ENCODE data around the gene RIN2. TPM values are rescaled to one million over a fixed set of nuclear protein-coding genes. Genes with fewer than 3 reads are reported as not detected.
"Not testable (repeated sequence)": the region's sequence is repeated elsewhere in the genome, so short reads cannot be mapped to it uniquely, and the experiment has no call there.

RIN2 gene
- total RNA-seq, 1 donor from 2014 or later = 92.9 TPM

GRCh38 chr20:19737025-19737424, 21.0 kb upstream of the RIN2 start:
- peak in 1 of 2 donors; percentile 17 for DNase-seq (ENCODE audit: low read depth in 2 of 2)

GRCh38 chr20:19738951-19739350, 19.1 kb upstream of the RIN2 start:
- DNase-seq (ENCODE audit: low read depth in 2 of 2) = no peak

- no peak for DNase-seq (ENCODE audit: low read depth in 2 of 2)
Measured at GRCh38 chr20:19739351-19739750, 18.7 kb upstream of the RIN2 start.

GRCh38 chr20:19740512-19740911, 17.5 kb upstream of the RIN2 start:
- DNase-seq (ENCODE audit: low read depth in 2 of 2) = no peak

GRCh38 chr20:19741924-19742323, 16.1 kb upstream of the RIN2 start:
- no peak for DNase-seq (ENCODE audit: low read depth in 2 of 2)

GRCh38 chr20:19742974-19743639, 15.0 kb upstream of the RIN2 start:
- DNase-seq (ENCODE audit: low read depth in 2 of 2) = no peak

- DNase-seq (ENCODE audit: low read depth in 2 of 2) = no peak
Measured at GRCh38 chr20:19743640-19743995, 14.4 kb upstream of the RIN2 start.

- DNase-seq (ENCODE audit: low read depth in 2 of 2) = no peak
Measured at GRCh38 chr20:19745106-19745505, 13.0 kb upstream of the RIN2 start.

GRCh38 chr20:19745584-19745983, 12.5 kb upstream of the RIN2 start:
- DNase-seq (ENCODE audit: low read depth in 2 of 2) = no peak

- DNase-seq (ENCODE audit: low read depth in 2 of 2) = no peak
Measured at GRCh38 chr20:19746396-19746795, 11.7 kb upstream of the RIN2 start.

GRCh38 chr20:19747903-19748302, 10.2 kb upstream of the RIN2 start:
- DNase-seq (ENCODE audit: low read depth in 2 of 2) = no peak

- DNase-seq (ENCODE audit: low read depth in 2 of 2) = no peak
Measured at GRCh38 chr20:19748681-19749080, 9.4 kb upstream of the RIN2 start.

- no peak for DNase-seq (ENCODE audit: low read depth in 2 of 2)
Measured at GRCh38 chr20:19749618-19750071, 8.4 kb upstream of the RIN2 start.

- no peak for DNase-seq (ENCODE audit: low read depth in 2 of 2)
Measured at GRCh38 chr20:19750101-19750606, 7.9 kb upstream of the RIN2 start.

GRCh38 chr20:19750907-19751636, 7.0 kb upstream of the RIN2 start:
- no peak for DNase-seq (ENCODE audit: low read depth in 2 of 2)

- DNase-seq (ENCODE audit: low read depth in 2 of 2) = not testable (repeated sequence)
Measured at GRCh38 chr20:19754201-19754600, 3.9 kb upstream of the RIN2 start.

- no peak for DNase-seq (ENCODE audit: low read depth in 2 of 2)
Measured at GRCh38 chr20:19756761-19757486, 1.1 kb upstream of the RIN2 start.

- peak; percentile 43 to 89 for DNase-seq (ENCODE audit: low read depth in 2 of 2)
Measured at GRCh38 chr20:19757487-19758132, 448 bp upstream of the RIN2 start.

- peak in 1 of 2 donors; percentile 29 for DNase-seq (ENCODE audit: low read depth in 2 of 2)
Measured at GRCh38 chr20:19758501-19759331, 658 bp downstream of the RIN2 start.

GRCh38 chr20:19760371-19760721, 2.3 kb downstream of the RIN2 start:
- no peak for DNase-seq (ENCODE audit: low read depth in 2 of 2)

GRCh38 chr20:19761326-19761725, 3.3 kb downstream of the RIN2 start:
- no peak for DNase-seq (ENCODE audit: low read depth in 2 of 2)
